Colon (tissue), 2 donors: Measurements from ENCODE around the gene SENP3.

Experiments
- FAIRE-seq: peaks from 2 replicates; lab custom pipeline; 2012; peaks lifted over from hg19 to GRCh38; lab: Jason Lieb, UNC
- donor health status: control.
- donor health status: control.

The SENP3 gene

GRCh38 chr17:7561589-7562207 lies at the start of gene SENP3:
Gene SENP3, plus strand, starts transcription at chr17:7561919. Its CDS starts 1,158 bp downstream, at chr17:7563077.
- FAIRE-seq: no peak

GRCh38 chr17:7512105-7512504 lies 49.6 kb upstream of the SENP3 start:
- no peak for FAIRE-seq

GRCh38 chr17:7512824-7513540 lies 48.7 kb upstream of the SENP3 start:
- FAIRE-seq: no peak

GRCh38 chr17:7513850-7514419 lies 47.8 kb upstream of the SENP3 start:
- FAIRE-seq: no peak

- no peak for FAIRE-seq
Measured at GRCh38 chr17:7515911-7516610, 45.7 kb upstream of the SENP3 start.

GRCh38 chr17:7523033-7523432 lies 38.7 kb upstream of the SENP3 start:
- no peak for FAIRE-seq

- no peak for FAIRE-seq
Measured at GRCh38 chr17:7528842-7529241, 32.9 kb upstream of the SENP3 start.

- FAIRE-seq: no peak
Measured at GRCh38 chr17:7530023-7530900, 31.5 kb upstream of the SENP3 start.

GRCh38 chr17:7538050-7538449 lies 23.7 kb upstream of the SENP3 start:
- FAIRE-seq: no peak

- no peak for FAIRE-seq
Measured at GRCh38 chr17:7538891-7539545, 22.7 kb upstream of the SENP3 start.

GRCh38 chr17:7541074-7541621 lies 20.6 kb upstream of the SENP3 start:
- no peak for FAIRE-seq

GRCh38 chr17:7544911-7545310 lies 16.8 kb upstream of the SENP3 start:
- no peak for FAIRE-seq

- FAIRE-seq: no peak
Measured at GRCh38 chr17:7548585-7549400, 12.9 kb upstream of the SENP3 start, which contains the start of gene TNFSF12. Gene TNFSF12, plus strand, starts transcription at chr17:7549058. Its CDS starts 96 bp downstream, at chr17:7549154.

GRCh38 chr17:7549401-7550055 lies 12.2 kb upstream of the SENP3 start:
- FAIRE-seq: no peak

- FAIRE-seq: no peak
Measured at GRCh38 chr17:7550344-7550743, 11.4 kb upstream of the SENP3 start.

- FAIRE-seq: no peak
Measured at GRCh38 chr17:7551396-7551795, 10.3 kb upstream of the SENP3 start.

GRCh38 chr17:7552621-7553051 lies 9.1 kb upstream of the SENP3 start:
- no peak for FAIRE-seq

- FAIRE-seq: no peak
Measured at GRCh38 chr17:7553356-7553755, 8.4 kb upstream of the SENP3 start.

GRCh38 chr17:7555320-7555948 lies 6.3 kb upstream of the SENP3 start:
- no peak for FAIRE-seq
